ENCODE results near the gene CAMK2N1. TPM values are rescaled to one million over a fixed set of nuclear protein-coding genes. Genes with fewer than 3 reads are reported as not detected.

Gene CAMK2N1
- total RNA-seq, 1 donor from 2014 or later = 0.52 TPM

DNA sequence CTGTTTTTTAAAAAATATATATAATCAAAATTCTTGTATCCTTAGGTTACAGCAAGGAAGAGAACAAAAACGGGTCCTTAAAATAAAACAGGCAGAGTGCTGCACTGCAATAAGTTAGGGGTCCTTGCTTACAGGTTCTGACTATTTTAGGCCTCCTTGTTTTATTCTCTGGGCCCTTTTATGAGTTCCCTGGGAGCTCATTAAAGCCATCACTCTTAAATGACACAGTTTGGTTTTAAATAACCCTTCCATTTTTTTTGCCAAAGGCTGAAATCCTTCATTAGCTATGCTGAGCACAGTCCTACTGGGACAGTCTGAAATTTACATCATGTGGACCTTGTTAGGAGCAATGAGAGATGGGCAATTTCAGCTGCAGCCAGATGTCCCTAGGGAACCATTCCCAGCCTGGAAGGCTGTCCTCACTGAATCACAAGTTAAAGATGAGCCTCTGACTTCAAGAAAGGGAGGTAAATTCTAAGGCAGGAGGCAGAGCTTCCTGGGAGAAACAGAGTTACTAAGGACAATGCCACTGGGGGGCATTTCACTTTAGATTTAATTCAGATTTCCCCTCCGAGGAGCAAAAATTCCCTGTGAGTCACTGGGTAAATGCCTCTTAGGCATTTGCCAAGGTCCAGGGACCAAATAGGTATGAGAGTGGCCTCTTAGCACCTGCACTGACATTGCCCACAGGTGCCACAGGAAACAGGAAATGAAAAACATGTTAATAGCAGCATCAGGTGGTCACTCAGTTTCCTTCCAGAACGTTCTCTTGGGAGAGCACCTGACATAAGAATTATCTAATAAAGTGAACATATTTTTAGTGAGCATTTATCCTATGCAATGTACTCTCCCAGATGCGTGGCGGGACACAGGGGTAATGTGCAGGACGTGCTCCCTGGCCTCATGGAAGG, 25.8 kb upstream of the CAMK2N1 start:
- Histone ChIP-seq H3K27me3 (ENCODE audit: control insufficient read depth in 3 of 3, insufficient read depth in 3 of 3, low read length in 3 of 3) (peaks cover 3 to 8% (median 7%) of the 10 kb centered on the region in 3 donors), H3K36me3 (ENCODE audit: control insufficient read depth in 3 of 3, insufficient read depth in 3 of 3, low read length in 3 of 3) (no peaks in the 10 kb centered on the region), H3K9me3 (ENCODE audit: control insufficient read depth in 3 of 3, low read length in 3 of 3) (no peaks in the 10 kb centered on the region), H3K4me1 (ENCODE audit: control insufficient read depth in 3 of 3, insufficient read depth in 3 of 3, low read length in 3 of 3) (peaks cover 6 to 12% (median 6%) of the 10 kb centered on the region in 3 donors), H3K9ac (ENCODE audit: low read depth in 1 of 3, low read length in 3 of 3) (no peak overlapping the region), H3K27ac (ENCODE audit: low read depth, low read length) (no peak overlapping the region), H3K4me3 (ENCODE audit: low read length in 3 of 3) (no peak overlapping the region)

DNA sequence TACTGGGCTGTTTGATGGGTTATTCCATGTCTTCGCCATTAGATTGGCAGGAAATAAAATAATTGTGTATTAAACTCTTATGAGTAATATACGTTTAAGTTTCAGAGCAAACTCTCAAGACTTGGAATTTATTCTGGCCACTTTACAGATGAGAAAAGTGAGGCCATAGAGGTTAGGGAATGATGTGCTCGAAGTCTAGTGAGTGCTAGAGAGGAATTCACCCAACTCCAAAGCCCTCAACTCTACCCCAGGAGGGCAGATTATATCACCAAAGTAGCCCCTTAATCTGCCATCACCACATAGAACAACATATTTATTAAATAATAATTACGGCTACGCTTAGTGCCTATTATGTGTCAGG, 22.4 kb upstream of the CAMK2N1 start:
- peaks cover 17 to 38% (median 33%) of the 10 kb centered on the region in 3 donors for H3K4me1 ChIP-seq (ENCODE audit: control insufficient read depth in 3 of 3, insufficient read depth in 3 of 3, low read length in 3 of 3)
- H3K27me3 ChIP-seq (ENCODE audit: control insufficient read depth in 3 of 3, insufficient read depth in 3 of 3, low read length in 3 of 3) = peaks cover 3 to 8% (median 7%) of the 10 kb centered on the region in 3 donors
- H3K36me3 ChIP-seq (ENCODE audit: control insufficient read depth in 3 of 3, insufficient read depth in 3 of 3, low read length in 3 of 3) = peaks cover 0 to 9% (median 8%) of the 10 kb centered on the region in 3 donors
- peak overlapping the region; percentile 92 to 93 (median 93) for H3K9ac ChIP-seq (ENCODE audit: low read depth in 1 of 3, low read length in 3 of 3)
- H3K4me3 ChIP-seq (ENCODE audit: low read length in 3 of 3) = peak overlapping the region; percentile 97 to 100 (median 98)
- H3K27ac ChIP-seq (ENCODE audit: low read depth, low read length) = peak overlapping the region; percentile 87
- H3K9me3 ChIP-seq (ENCODE audit: control insufficient read depth in 3 of 3, low read length in 3 of 3) = no peaks in the 10 kb centered on the region

DNA sequence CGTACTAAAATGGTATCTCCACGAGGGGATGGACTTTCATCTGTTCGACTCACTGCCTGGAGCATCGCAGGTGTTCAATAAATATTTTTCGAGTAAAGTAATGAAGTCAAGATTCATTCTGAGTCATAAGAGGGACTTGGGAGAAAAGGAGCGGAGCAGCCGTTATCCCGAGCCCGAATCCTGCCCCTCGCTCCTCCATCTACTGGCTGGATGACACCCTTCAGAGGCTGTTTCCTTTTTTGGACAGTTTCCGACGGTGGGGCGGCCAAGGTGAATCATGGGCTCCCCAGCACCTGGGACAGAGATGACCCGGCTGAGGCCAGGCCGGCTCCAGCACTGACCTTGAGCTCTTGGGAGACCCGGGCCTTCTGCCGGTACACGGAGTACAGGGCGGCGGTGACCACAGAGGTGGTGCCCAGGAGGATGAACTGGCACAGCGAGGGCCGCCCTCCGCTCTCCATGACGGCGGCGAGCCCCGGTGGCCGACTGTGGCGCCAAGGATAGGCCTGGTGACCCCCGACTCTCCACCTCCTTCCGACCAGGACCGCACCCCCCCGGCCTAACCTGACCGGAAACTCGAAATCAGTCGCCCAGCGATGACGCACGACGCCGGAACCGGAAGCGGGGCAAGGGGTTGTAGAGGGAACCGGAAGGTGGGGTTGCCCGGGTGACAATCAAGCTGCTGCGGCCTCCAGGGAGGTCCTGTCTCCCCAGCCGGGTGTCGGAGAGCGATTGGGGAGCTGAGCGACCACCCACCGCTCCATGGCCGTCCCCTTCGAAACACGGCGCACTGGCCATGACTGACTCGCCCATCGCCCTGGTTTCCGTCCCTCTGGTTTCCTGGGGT, 21.8 kb upstream of the CAMK2N1 start, which contains the start of gene MUL1:
Gene MUL1 (minus strand): TSS at position 588 of the 847 bp plus-strand sequence. CDS start 127 bp downstream, at position 461.
- Histone ChIP-seq H3K36me3 (ENCODE audit: control insufficient read depth in 3 of 3, insufficient read depth in 3 of 3, low read length in 3 of 3) (peaks cover 0 to 14% (median 11%) of the 10 kb centered on the region in 3 donors), H3K9ac (ENCODE audit: low read depth in 1 of 3, low read length in 3 of 3) (peak within 1 kb of the TSS; percentile 92 to 93 (median 93)), H3K9me3 (ENCODE audit: control insufficient read depth in 3 of 3, low read length in 3 of 3) (no peaks in the 10 kb centered on the region), H3K4me1 (ENCODE audit: control insufficient read depth in 3 of 3, insufficient read depth in 3 of 3, low read length in 3 of 3) (peaks cover 17 to 38% (median 33%) of the 10 kb centered on the region in 3 donors), H3K27me3 (ENCODE audit: control insufficient read depth in 3 of 3, insufficient read depth in 3 of 3, low read length in 3 of 3) (peaks cover 3 to 8% (median 7%) of the 10 kb centered on the region in 3 donors), H3K4me3 (ENCODE audit: low read length in 3 of 3) (peak within 1 kb of the TSS; percentile 97 to 100 (median 98)), H3K27ac (ENCODE audit: low read depth, low read length) (peak within 1 kb of the TSS; percentile 87)

DNA sequence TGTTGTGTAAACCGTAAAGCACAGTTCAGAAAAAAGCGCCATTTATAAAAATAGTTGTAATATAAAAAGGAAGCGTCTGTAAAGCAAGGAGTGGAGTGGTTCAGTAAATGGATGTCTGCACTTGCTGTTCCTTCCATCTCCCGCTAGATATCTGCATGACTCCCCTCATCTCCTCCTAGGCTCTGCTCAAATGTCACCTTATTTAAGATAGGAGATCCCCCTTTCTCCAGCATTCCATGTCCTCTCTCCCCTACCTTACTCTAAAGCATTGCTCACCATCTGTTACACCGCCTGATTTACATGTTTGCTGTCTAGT, 21.2 kb upstream of the CAMK2N1 start:
- H3K9ac ChIP-seq (ENCODE audit: low read depth in 1 of 3, low read length in 3 of 3) = peak overlapping the region; percentile 92 to 93 (median 93)
- H3K4me3 ChIP-seq (ENCODE audit: low read length in 3 of 3) = peak overlapping the region; percentile 97 to 100 (median 98)
- H3K27me3 ChIP-seq (ENCODE audit: control insufficient read depth in 3 of 3, insufficient read depth in 3 of 3, low read length in 3 of 3) = peaks cover 3 to 7% (median 6%) of the 10 kb centered on the region in 3 donors
- H3K9me3 ChIP-seq (ENCODE audit: control insufficient read depth in 3 of 3, low read length in 3 of 3) = no peaks in the 10 kb centered on the region
- peak overlapping the region; percentile 87 for H3K27ac ChIP-seq (ENCODE audit: low read depth, low read length)
- peaks cover 17 to 38% (median 33%) of the 10 kb centered on the region in 3 donors for H3K4me1 ChIP-seq (ENCODE audit: control insufficient read depth in 3 of 3, insufficient read depth in 3 of 3, low read length in 3 of 3)
- peaks cover under 1 to 14% (median 14%) of the 10 kb centered on the region in 3 donors for H3K36me3 ChIP-seq (ENCODE audit: control insufficient read depth in 3 of 3, insufficient read depth in 3 of 3, low read length in 3 of 3)

DNA sequence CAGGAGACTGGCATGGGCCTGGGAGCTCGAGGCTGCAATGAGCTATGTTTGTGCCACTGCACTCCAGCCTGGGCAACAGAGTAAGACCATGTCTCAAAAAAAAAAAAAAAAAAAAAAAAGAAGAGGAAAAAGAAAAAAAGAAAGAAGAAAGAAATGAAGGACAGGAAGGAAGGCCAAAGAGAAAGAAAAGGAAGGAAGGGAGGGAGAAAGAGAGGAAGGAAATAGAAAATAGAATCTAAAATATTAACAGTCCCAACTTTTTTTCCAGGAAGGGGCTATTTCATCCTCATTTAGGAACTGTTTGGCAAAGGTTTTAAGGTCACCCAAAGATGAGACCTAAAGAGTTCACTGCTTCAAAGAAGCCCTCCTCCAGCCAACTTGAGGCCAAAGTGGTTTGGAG, 19.5 kb upstream of the CAMK2N1 start:
- no peaks in the 10 kb centered on the region for H3K27me3 ChIP-seq (ENCODE audit: control insufficient read depth in 3 of 3, insufficient read depth in 3 of 3, low read length in 3 of 3)
- H3K36me3 ChIP-seq (ENCODE audit: control insufficient read depth in 3 of 3, insufficient read depth in 3 of 3, low read length in 3 of 3) = peaks cover 18 to 31% (median 31%) of the 10 kb centered on the region in 3 donors
- peaks cover 17 to 38% (median 33%) of the 10 kb centered on the region in 3 donors for H3K4me1 ChIP-seq (ENCODE audit: control insufficient read depth in 3 of 3, insufficient read depth in 3 of 3, low read length in 3 of 3)
- H3K9me3 ChIP-seq (ENCODE audit: control insufficient read depth in 3 of 3, low read length in 3 of 3) = no peaks in the 10 kb centered on the region
- H3K4me3 ChIP-seq (ENCODE audit: low read length in 3 of 3) = no peak overlapping the region
- H3K27ac ChIP-seq (ENCODE audit: low read depth, low read length) = no peak overlapping the region
- H3K9ac ChIP-seq (ENCODE audit: low read depth in 1 of 3, low read length in 3 of 3) = no peak overlapping the region

DNA sequence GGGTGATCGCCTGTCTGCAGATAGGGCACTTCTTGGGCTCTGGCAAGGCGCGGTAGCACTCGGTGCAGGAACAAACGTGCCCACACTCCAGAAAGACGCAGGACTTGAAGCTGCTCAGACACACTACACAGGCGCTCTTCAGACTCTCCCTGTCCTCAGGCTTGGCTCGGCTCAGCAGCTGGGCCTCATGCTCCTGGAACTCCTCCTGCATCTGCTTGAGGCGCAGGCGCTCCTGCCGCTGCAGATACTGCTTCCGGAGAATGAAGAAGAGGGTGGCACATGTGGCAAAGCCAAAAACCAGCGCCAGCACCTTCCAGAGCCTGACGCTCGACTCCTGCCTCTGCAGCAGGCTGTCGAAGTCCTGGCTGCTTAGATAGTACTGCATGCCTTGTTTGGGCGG, 14.7 kb upstream of the CAMK2N1 start:
- no peak overlapping the region for H3K27ac ChIP-seq (ENCODE audit: low read depth, low read length)
- no peak overlapping the region for H3K4me3 ChIP-seq (ENCODE audit: low read length in 3 of 3)
- H3K9ac ChIP-seq (ENCODE audit: low read depth in 1 of 3, low read length in 3 of 3) = no peak overlapping the region
- peaks cover 6 to 17% (median 16%) of the 10 kb centered on the region in 3 donors for H3K4me1 ChIP-seq (ENCODE audit: control insufficient read depth in 3 of 3, insufficient read depth in 3 of 3, low read length in 3 of 3)
- H3K27me3 ChIP-seq (ENCODE audit: control insufficient read depth in 3 of 3, insufficient read depth in 3 of 3, low read length in 3 of 3) = no peaks in the 10 kb centered on the region
- H3K9me3 ChIP-seq (ENCODE audit: control insufficient read depth in 3 of 3, low read length in 3 of 3) = no peaks in the 10 kb centered on the region
- peaks cover 39 to 59% (median 53%) of the 10 kb centered on the region in 3 donors for H3K36me3 ChIP-seq (ENCODE audit: control insufficient read depth in 3 of 3, insufficient read depth in 3 of 3, low read length in 3 of 3)

DNA sequence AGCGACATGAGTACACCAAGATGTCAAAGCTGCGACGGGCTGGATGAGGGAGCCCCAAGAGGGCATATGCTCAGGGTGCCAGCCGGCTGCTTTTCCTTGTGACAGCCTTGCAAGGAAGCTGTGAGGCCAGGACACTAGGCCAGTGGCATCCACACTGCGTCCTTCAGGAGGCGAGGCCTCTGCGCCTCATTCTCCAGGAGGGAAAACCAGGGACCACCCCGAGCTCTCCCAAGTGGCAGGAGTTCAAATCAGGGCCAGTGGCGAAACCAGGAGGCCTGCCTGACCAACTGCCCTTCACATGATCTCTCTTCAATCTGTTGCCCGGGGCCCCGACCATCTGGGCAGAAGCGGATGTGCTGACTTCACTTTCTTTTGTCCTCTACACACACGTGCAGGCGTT, 13.7 kb upstream of the CAMK2N1 start:
- H3K4me1 ChIP-seq (ENCODE audit: control insufficient read depth in 3 of 3, insufficient read depth in 3 of 3, low read length in 3 of 3) = peaks cover 1 to 10% (median 8%) of the 10 kb centered on the region in 3 donors
- no peak overlapping the region for H3K4me3 ChIP-seq (ENCODE audit: low read length in 3 of 3)
- H3K27me3 ChIP-seq (ENCODE audit: control insufficient read depth in 3 of 3, insufficient read depth in 3 of 3, low read length in 3 of 3) = no peaks in the 10 kb centered on the region
- H3K9me3 ChIP-seq (ENCODE audit: control insufficient read depth in 3 of 3, low read length in 3 of 3) = no peaks in the 10 kb centered on the region
- H3K36me3 ChIP-seq (ENCODE audit: control insufficient read depth in 3 of 3, insufficient read depth in 3 of 3, low read length in 3 of 3) = peaks cover 39 to 54% (median 49%) of the 10 kb centered on the region in 3 donors
- H3K27ac ChIP-seq (ENCODE audit: low read depth, low read length) = no peak overlapping the region
- no peak overlapping the region for H3K9ac ChIP-seq (ENCODE audit: low read depth in 1 of 3, low read length in 3 of 3)

DNA sequence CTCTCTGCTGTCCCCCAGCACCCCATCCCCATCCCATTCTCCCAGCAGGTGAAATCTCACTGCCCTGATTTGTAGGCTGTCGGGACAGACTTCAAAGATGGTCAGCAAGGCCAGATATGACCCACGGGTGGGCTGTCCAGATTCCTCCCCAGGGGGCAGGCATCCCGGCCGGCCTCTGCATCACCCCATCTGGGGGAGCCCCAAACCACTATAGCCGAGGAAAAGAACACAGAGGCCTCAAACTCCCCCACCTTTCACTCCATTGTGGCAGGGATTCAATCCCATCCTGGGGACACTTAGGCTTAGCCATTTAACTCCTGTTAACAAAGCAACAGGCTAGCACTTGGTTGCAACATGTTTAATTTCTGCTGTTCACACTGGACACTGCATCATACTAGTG, 13.1 kb upstream of the CAMK2N1 start:
- Histone ChIP-seq H3K4me3 (ENCODE audit: low read length in 3 of 3) (no peak overlapping the region), H3K36me3 (ENCODE audit: control insufficient read depth in 3 of 3, insufficient read depth in 3 of 3, low read length in 3 of 3) (peaks cover 39 to 51% (median 47%) of the 10 kb centered on the region in 3 donors), H3K9me3 (ENCODE audit: control insufficient read depth in 3 of 3, low read length in 3 of 3) (no peaks in the 10 kb centered on the region), H3K27ac (ENCODE audit: low read depth, low read length) (no peak overlapping the region), H3K27me3 (ENCODE audit: control insufficient read depth in 3 of 3, insufficient read depth in 3 of 3, low read length in 3 of 3) (no peaks in the 10 kb centered on the region), H3K9ac (ENCODE audit: low read depth in 1 of 3, low read length in 3 of 3) (no peak overlapping the region), H3K4me1 (ENCODE audit: control insufficient read depth in 3 of 3, insufficient read depth in 3 of 3, low read length in 3 of 3) (peaks cover 6 to 7% (median 7%) of the 10 kb centered on the region in 3 donors)

DNA sequence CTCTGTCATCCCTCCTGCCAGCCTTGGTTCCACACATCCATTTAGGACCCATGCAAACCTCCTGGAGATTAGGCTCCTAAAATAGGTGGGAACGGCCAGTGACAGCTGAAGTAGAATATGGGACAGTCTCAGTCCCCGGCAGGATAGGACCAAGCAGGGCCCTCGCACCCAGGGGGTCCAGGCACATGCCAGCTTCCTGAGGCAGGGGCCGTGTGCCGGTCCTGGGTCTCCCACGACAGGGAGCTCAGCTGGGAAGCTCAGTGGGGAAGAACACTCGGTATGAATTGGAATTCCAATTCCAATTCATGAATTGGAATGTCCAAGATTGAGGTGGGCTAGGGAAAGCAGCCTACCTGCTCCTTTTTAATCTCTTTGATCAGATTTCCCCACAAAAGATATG, 12.1 kb upstream of the CAMK2N1 start:
- no peaks in the 10 kb centered on the region for H3K27me3 ChIP-seq (ENCODE audit: control insufficient read depth in 3 of 3, insufficient read depth in 3 of 3, low read length in 3 of 3)

More for the DNA sequence above, 12.1 kb upstream of the CAMK2N1 start:
- Histone ChIP-seq H3K27ac (ENCODE audit: low read depth, low read length) (no peak overlapping the region), H3K4me3 (ENCODE audit: low read length in 3 of 3) (no peak overlapping the region), H3K4me1 (ENCODE audit: control insufficient read depth in 3 of 3, insufficient read depth in 3 of 3, low read length in 3 of 3) (peaks cover 10 to 12% (median 12%) of the 10 kb centered on the region in 3 donors), H3K36me3 (ENCODE audit: control insufficient read depth in 3 of 3, insufficient read depth in 3 of 3, low read length in 3 of 3) (peaks cover 39 to 51% (median 43%) of the 10 kb centered on the region in 3 donors), H3K9me3 (ENCODE audit: control insufficient read depth in 3 of 3, low read length in 3 of 3) (no peaks in the 10 kb centered on the region), H3K9ac (ENCODE audit: low read depth in 1 of 3, low read length in 3 of 3) (no peak overlapping the region)
